GM04504 (cell line): Measurements from ENCODE around the gene DPP6.

Source experiments
- DNase-seq: peaks from one replicate; pipeline ENCODE4 v3.0.0-alpha.2; 2012; ENCODE audit warnings: low read depth

The DPP6 gene

GRCh38 chr7:154412105-154412504 is 359.9 kb downstream of the DPP6 start:
- DNase-seq = no peak

GRCh38 chr7:154415709-154416399 is 363.7 kb downstream of the DPP6 start:
- DNase-seq = no peak

- DNase-seq = no peak
These were observed 364.5 kb downstream of the DPP6 start for GRCh38 chr7:154416714-154417113.

GRCh38 chr7:154419344-154419743 is 367.1 kb downstream of the DPP6 start:
- no peak for DNase-seq

- DNase-seq = no peak
These were observed 371.0 kb downstream of the DPP6 start for GRCh38 chr7:154423231-154423630.

GRCh38 chr7:154424350-154424749 is 372.2 kb downstream of the DPP6 start:
- no peak for DNase-seq

- no peak for DNase-seq
These were observed 373.1 kb downstream of the DPP6 start for GRCh38 chr7:154425271-154425670.

- DNase-seq = no peak
These were observed 374.6 kb downstream of the DPP6 start for GRCh38 chr7:154426778-154427177.

GRCh38 chr7:154427533-154427932 is 375.3 kb downstream of the DPP6 start:
- no peak for DNase-seq

- DNase-seq = no peak
These were observed 377.6 kb downstream of the DPP6 start for GRCh38 chr7:154429666-154430404.

- no peak for DNase-seq
These were observed 378.4 kb downstream of the DPP6 start for GRCh38 chr7:154430640-154431039.

GRCh38 chr7:154431045-154431444 is 378.8 kb downstream of the DPP6 start:
- DNase-seq = no peak

- no peak for DNase-seq
These were observed 381.7 kb downstream of the DPP6 start for GRCh38 chr7:154433632-154434598.

- DNase-seq = no peak
These were observed 384.4 kb downstream of the DPP6 start for GRCh38 chr7:154436560-154436959.

GRCh38 chr7:154437234-154437633 is 385.0 kb downstream of the DPP6 start:
- no peak for DNase-seq

- DNase-seq = no peak
These were observed 386.6 kb downstream of the DPP6 start for GRCh38 chr7:154438571-154439367.

- DNase-seq = no peak
These were observed 387.9 kb downstream of the DPP6 start for GRCh38 chr7:154440058-154440457.

- no peak for DNase-seq
These were observed 388.5 kb downstream of the DPP6 start for GRCh38 chr7:154440651-154441050.

- DNase-seq = no peak
These were observed 389.6 kb downstream of the DPP6 start for GRCh38 chr7:154441811-154442210.

- no peak for DNase-seq
These were observed 390.7 kb downstream of the DPP6 start for GRCh38 chr7:154442939-154443338.

- no peak for DNase-seq
These were observed 398.3 kb downstream of the DPP6 start for GRCh38 chr7:154450451-154450850.
